A673 (cell line): ENCODE results near the gene PSMA7.

Experiments
- CTCF ChIP-seq: fragments of 300-800, 200-600 bp; sonication (generic); conservative IDR thresholded peaks from 2 replicates; pipeline ENCODE4 v1.5.1; 2017; ENCODE audit warnings: low read depth, mild to moderate bottlenecking, antibody characterized with exemption, low read length, moderate library complexity, mixed read lengths
- EZH2 ChIP-seq: fragments of 200-600 bp; sonication (generic); IDR thresholded peaks from 2 replicates; pipeline ENCODE4 v1.6.1; 2017; ENCODE audit warnings: borderline replicate concordance, low read depth, mild to moderate bottlenecking, mixed read lengths, antibody characterized with exemption, low read length; ENCODE audit not compliant: poor library complexity, severe bottlenecking

- no peak for TF ChIP-seq CTCF
- TF ChIP-seq EZH2: no peak
Observed at GRCh38 chr20:62165762-62166399, 22.7 kb upstream of the PSMA7 start.
